ENCODE results near the gene ABLIM1. TPM values are rescaled to one million over a fixed set of nuclear protein-coding genes. Genes with fewer than 3 reads are reported as not detected.
"Not testable (repeated sequence)": the region's sequence is repeated elsewhere in the genome, so short reads cannot be mapped to it uniquely, and the experiment has no call there.

ABLIM1 gene
- 10 to 100 TPM; 91.5 to 97.9 TPM for total RNA-seq

GRCh38 chr10:114658175-114658574 is at the start of gene ABLIM1:
Gene ABLIM1, minus strand, starts transcription at chr10:114658275. Its CDS starts 75 bp downstream, at chr10:114658200.
- H3K27me3 Mint-ChIP-seq = peaks cover 18% of the 10 kb centered on the region

GRCh38 chr10:114706458-114707055 is 48.5 kb upstream of the ABLIM1 start:
- Mint-ChIP-seq H3K27ac (no peak overlapping the region), H3K27me3 (peaks cover 31% of the 10 kb centered on the region), H3K9me3 (no peaks in the 10 kb centered on the region), H3K36me3 (ENCODE audit: low read depth) (no peaks in the 10 kb centered on the region), H3K4me1 (no peaks in the 10 kb centered on the region), H3K4me3 (no peak overlapping the region)
- POLR2A ChIA-PET = no interaction called here
- no peak for DNase-seq
- CTCF ChIA-PET = no interaction called here

More at GRCh38 chr10:114658175-114658574, at the start of gene ABLIM1:
- no peak for DNase-seq
- CTCF ChIA-PET = no interaction called here
- Mint-ChIP-seq H3K36me3 (ENCODE audit: low read depth) (no peaks in the 10 kb centered on the region), H3K9me3 (no peaks in the 10 kb centered on the region), H3K4me1 (peaks cover 15% of the 10 kb centered on the region), H3K4me3 (no peak within 1 kb of the TSS), H3K27ac (no peak within 1 kb of the TSS)
- POLR2A ChIA-PET = no interaction called here

GRCh38 chr10:114704679-114705078 is 46.6 kb upstream of the ABLIM1 start:
- POLR2A ChIA-PET = no interaction called here
- Mint-ChIP-seq H3K27ac (no peak overlapping the region), H3K36me3 (ENCODE audit: low read depth) (no peaks in the 10 kb centered on the region), H3K4me3 (no peak overlapping the region), H3K27me3 (peaks cover 34% of the 10 kb centered on the region), H3K9me3 (no peaks in the 10 kb centered on the region), H3K4me1 (no peaks in the 10 kb centered on the region)
- no peak for DNase-seq
- CTCF ChIA-PET = interaction anchor here (0.9 to 2.3 kb wide), 4 partner anchors 11 to 162 kb away, joined by 3 to 9 read pairs (median 4); no protein-coding TSS in a partner anchor

- no peaks in the 10 kb centered on the region for H3K36me3 Mint-ChIP-seq (ENCODE audit: low read depth)
- peaks cover 35% of the 10 kb centered on the region for H3K27me3 Mint-ChIP-seq
- no peak overlapping the region for H3K4me3 Mint-ChIP-seq
- no peaks in the 10 kb centered on the region for H3K4me1 Mint-ChIP-seq
- ChIA-PET POLR2A (no interaction called here), CTCF (interaction anchor here (0.8 to 2.3 kb wide), 11 partner anchors 10 to 399 kb away, joined by 3 to 12 read pairs (median 5); no protein-coding TSS in a partner anchor)
- DNase-seq = no peak
- H3K9me3 Mint-ChIP-seq = no peaks in the 10 kb centered on the region
- H3K27ac Mint-ChIP-seq = no peak overlapping the region
These were observed 45.5 kb upstream of the ABLIM1 start for GRCh38 chr10:114703377-114704107.

GRCh38 chr10:114698271-114699061 is 40.4 kb upstream of the ABLIM1 start:
- no peak overlapping the region for H3K4me3 Mint-ChIP-seq
- DNase-seq = no peak
- no peaks in the 10 kb centered on the region for H3K9me3 Mint-ChIP-seq
- peaks cover 28% of the 10 kb centered on the region for H3K27me3 Mint-ChIP-seq
- H3K27ac Mint-ChIP-seq = no peak overlapping the region
- POLR2A ChIA-PET = interaction anchor here (0.8 kb wide), 1 partner anchor 123 kb away, joined by 3 read pairs; the partner anchor contains the start of gene FHIP2A
- no peaks in the 10 kb centered on the region for H3K36me3 Mint-ChIP-seq (ENCODE audit: low read depth)
- CTCF ChIA-PET = interaction anchor here (0.7 to 1.8 kb wide), 3 partner anchors 144 to 227 kb away, joined by 3 to 8 read pairs (median 5); no protein-coding TSS in a partner anchor
- peaks cover 13% of the 10 kb centered on the region for H3K4me1 Mint-ChIP-seq

GRCh38 chr10:114697061-114697598 is 39.1 kb upstream of the ABLIM1 start:
- POLR2A ChIA-PET = no interaction called here

GRCh38 chr10:114696301-114696700 is 38.2 kb upstream of the ABLIM1 start:
- POLR2A ChIA-PET; DNase-seq; H3K4me3 Mint-ChIP-seq; H3K27ac Mint-ChIP-seq; H3K36me3 Mint-ChIP-seq (ENCODE audit: low read depth); H3K9me3 Mint-ChIP-seq: not testable (repeated sequence)
- Mint-ChIP-seq H3K27me3 (peaks cover 29% of the 10 kb centered on the region), H3K4me1 (peaks cover 13% of the 10 kb centered on the region)
- CTCF ChIA-PET = interaction anchor here (2.9 to 3.4 kb wide), 2 partner anchors 145 to 224 kb away, joined by 16 to 18 read pairs; no protein-coding TSS in a partner anchor

More at GRCh38 chr10:114697061-114697598, 39.1 kb upstream of the ABLIM1 start:
- H3K27ac Mint-ChIP-seq = no peak overlapping the region
- no peak overlapping the region for H3K4me3 Mint-ChIP-seq
- DNase-seq = no peak
- peaks cover 13% of the 10 kb centered on the region for H3K4me1 Mint-ChIP-seq
- H3K36me3 Mint-ChIP-seq (ENCODE audit: low read depth) = no peaks in the 10 kb centered on the region
- H3K27me3 Mint-ChIP-seq = peaks cover 28% of the 10 kb centered on the region
- CTCF ChIA-PET = interaction anchor here (1.5 kb wide), 1 partner anchor 89 kb away, joined by 3 read pairs; no protein-coding TSS in a partner anchor
- no peaks in the 10 kb centered on the region for H3K9me3 Mint-ChIP-seq

- no peaks in the 10 kb centered on the region for H3K9me3 Mint-ChIP-seq
- peaks cover 13% of the 10 kb centered on the region for H3K4me1 Mint-ChIP-seq
- H3K27me3 Mint-ChIP-seq = peaks cover 22% of the 10 kb centered on the region
- H3K36me3 Mint-ChIP-seq (ENCODE audit: low read depth) = no peaks in the 10 kb centered on the region
- ChIA-PET POLR2A (no interaction called here), CTCF (interaction anchor here (0.9 to 3.4 kb wide), 15 partner anchors 9 to 391 kb away, joined by 3 to 18 read pairs (median 4); no protein-coding TSS in a partner anchor)
- DNase-seq = peak; percentile 37
- H3K27ac Mint-ChIP-seq = no peak overlapping the region
- H3K4me3 Mint-ChIP-seq = no peak overlapping the region
These were observed 36.7 kb upstream of the ABLIM1 start for GRCh38 chr10:114694752-114695151.

- H3K9me3 Mint-ChIP-seq = no peaks in the 10 kb centered on the region
- POLR2A ChIA-PET = no interaction called here
- no peaks in the 10 kb centered on the region for H3K36me3 Mint-ChIP-seq (ENCODE audit: low read depth)
- DNase-seq = peak; percentile 53
- H3K27ac Mint-ChIP-seq = peak overlapping the region; percentile 13
- H3K27me3 Mint-ChIP-seq = peaks cover 21% of the 10 kb centered on the region
- peaks cover 13% of the 10 kb centered on the region for H3K4me1 Mint-ChIP-seq
- H3K4me3 Mint-ChIP-seq = no peak overlapping the region
- CTCF ChIA-PET = interaction anchor here (0.5 to 3.4 kb wide), 19 partner anchors 10 to 390 kb away, joined by 3 to 18 read pairs (median 3); partner anchors contain the start of gene FHIP2A
These were observed 36.0 kb upstream of the ABLIM1 start for GRCh38 chr10:114694062-114694461.

GRCh38 chr10:114691442-114691941 is 33.4 kb upstream of the ABLIM1 start:
- no peak overlapping the region for H3K27ac Mint-ChIP-seq
- DNase-seq = no peak
- no peaks in the 10 kb centered on the region for H3K9me3 Mint-ChIP-seq
- peaks cover 13% of the 10 kb centered on the region for H3K4me1 Mint-ChIP-seq
- no peak overlapping the region for H3K4me3 Mint-ChIP-seq
- CTCF ChIA-PET = interaction anchor here (0.9 kb wide), 1 partner anchor 220 kb away, joined by 4 read pairs; no protein-coding TSS in a partner anchor
- peaks cover 7% of the 10 kb centered on the region for H3K27me3 Mint-ChIP-seq
- POLR2A ChIA-PET = no interaction called here
- no peaks in the 10 kb centered on the region for H3K36me3 Mint-ChIP-seq (ENCODE audit: low read depth)

- no peak for DNase-seq
- Mint-ChIP-seq H3K9me3 (no peaks in the 10 kb centered on the region), H3K4me3 (no peak overlapping the region), H3K36me3 (ENCODE audit: low read depth) (no peaks in the 10 kb centered on the region), H3K27me3 (peaks cover 9% of the 10 kb centered on the region), H3K27ac (no peak overlapping the region), H3K4me1 (peaks cover 1% of the 10 kb centered on the region)
- ChIA-PET POLR2A (no interaction called here), CTCF (no interaction called here)
These were observed 30.7 kb upstream of the ABLIM1 start for GRCh38 chr10:114688786-114689185.

GRCh38 chr10:114687459-114687858 is 29.4 kb upstream of the ABLIM1 start:
- POLR2A ChIA-PET = no interaction called here
- Mint-ChIP-seq H3K4me1 (no peaks in the 10 kb centered on the region), H3K9me3 (no peaks in the 10 kb centered on the region), H3K36me3 (ENCODE audit: low read depth) (no peaks in the 10 kb centered on the region), H3K27me3 (peaks cover 11% of the 10 kb centered on the region), H3K4me3 (no peak overlapping the region), H3K27ac (no peak overlapping the region)
- no peak for DNase-seq
- CTCF ChIA-PET = no interaction called here
